ENCODE measurements around the gene FBXL15. TPM values are rescaled to one million over a fixed set of nuclear protein-coding genes. Genes with fewer than 3 reads are reported as not detected.

FBXL15 gene
- polyA plus RNA-seq, 4 donors: 7.8 to 14.2 (median 11.9) TPM

GRCh38 chr10:102424916-102425315, 4.3 kb downstream of the FBXL15 start:
- DNase-seq (ENCODE audit: low read depth in 4 of 4, low spot score in 2 of 4): no peak

- no peak for DNase-seq (ENCODE audit: low read depth in 4 of 4, low spot score in 2 of 4)
These were observed 4.8 kb downstream of the FBXL15 start for GRCh38 chr10:102425444-102425843.

- DNase-seq (ENCODE audit: low read depth in 4 of 4, low spot score in 2 of 4): no peak
These were observed 6.2 kb downstream of the FBXL15 start for GRCh38 chr10:102426803-102427287.

- no peak for DNase-seq (ENCODE audit: low read depth in 4 of 4, low spot score in 2 of 4)
These were observed 8.8 kb downstream of the FBXL15 start for GRCh38 chr10:102429468-102429867.

- DNase-seq (ENCODE audit: low read depth in 4 of 4, low spot score in 2 of 4): no peak
These were observed 11.0 kb downstream of the FBXL15 start for GRCh38 chr10:102431452-102432124.

GRCh38 chr10:102432162-102432950, 11.7 kb downstream of the FBXL15 start, which contains the start of gene CUEDC2:
TSS of gene CUEDC2 (minus strand) at chr10:102432574. CDS start at chr10:102425188, 7,386 bp downstream.
- peak; percentile 93 to 98 (median 94) for DNase-seq (ENCODE audit: low read depth in 4 of 4, low spot score in 2 of 4)

- no peak for DNase-seq (ENCODE audit: low read depth in 4 of 4, low spot score in 2 of 4)
These were observed 13.0 kb downstream of the FBXL15 start for GRCh38 chr10:102433619-102434046.

- DNase-seq (ENCODE audit: low read depth in 4 of 4, low spot score in 2 of 4): no peak
These were observed 13.9 kb downstream of the FBXL15 start for GRCh38 chr10:102434394-102435132.

- no peak for DNase-seq (ENCODE audit: low read depth in 4 of 4, low spot score in 2 of 4)
These were observed 14.5 kb downstream of the FBXL15 start for GRCh38 chr10:102435133-102435497.

GRCh38 chr10:102435529-102436233, 15.0 kb downstream of the FBXL15 start:
- DNase-seq (ENCODE audit: low read depth in 4 of 4, low spot score in 2 of 4): no peak

- no peak for DNase-seq (ENCODE audit: low read depth in 4 of 4, low spot score in 2 of 4)
These were observed 15.7 kb downstream of the FBXL15 start for GRCh38 chr10:102436312-102436711.

GRCh38 chr10:102437515-102437914, 16.9 kb downstream of the FBXL15 start:
- no peak for DNase-seq (ENCODE audit: low read depth in 4 of 4, low spot score in 2 of 4)

- DNase-seq (ENCODE audit: low read depth in 4 of 4, low spot score in 2 of 4): no peak
These were observed 17.7 kb downstream of the FBXL15 start for GRCh38 chr10:102438374-102438773.

GRCh38 chr10:102444851-102445250, 24.2 kb downstream of the FBXL15 start:
- no peak for DNase-seq (ENCODE audit: low read depth in 4 of 4, low spot score in 2 of 4)

- peak in 1 of 4 donors; percentile 58 for DNase-seq (ENCODE audit: low read depth in 4 of 4, low spot score in 2 of 4)
These were observed 28.9 kb downstream of the FBXL15 start for GRCh38 chr10:102449321-102450123.

GRCh38 chr10:102450124-102450373, 29.4 kb downstream of the FBXL15 start:
- DNase-seq (ENCODE audit: low read depth in 4 of 4, low spot score in 2 of 4): no peak

GRCh38 chr10:102450374-102451104, 29.9 kb downstream of the FBXL15 start:
- peak in 1 of 4 donors; percentile 62 for DNase-seq (ENCODE audit: low read depth in 4 of 4, low spot score in 2 of 4)

GRCh38 chr10:102451105-102451969, 30.7 kb downstream of the FBXL15 start, which contains the start of gene C10orf95:
TSS of gene C10orf95 (minus strand) at chr10:102451543. CDS start at chr10:102451093, 450 bp downstream.
- DNase-seq (ENCODE audit: low read depth in 4 of 4, low spot score in 2 of 4): no peak

Measured in left renal cortex interstitium (tissue), 4 donors.